H1 (cell line): Measurements from ENCODE around the gene CERT1. TPM values are rescaled to one million over a fixed set of nuclear protein-coding genes. Genes with fewer than 3 reads are reported as not detected.

Experiments used
- CTCF ChIA-PET: fragments of 300-600 bp; sonication (Branson Sonifier 250); formaldehyde crosslinking; loops from one replicate; lab custom pipeline; 2021; ENCODE audit not compliant: partially characterized antibody; lab: Charles Lee
- POLR2A ChIA-PET: fragments of 300-600 bp; sonication (Branson Sonifier 250); formaldehyde crosslinking; loops from one replicate; lab custom pipeline; 2021; ENCODE audit warnings: inconsistent platforms; ENCODE audit not compliant: partially characterized antibody; lab: Charles Lee
- DNase-seq, 2 experiments: peaks; one replicate each; pipeline versions ENCODE4 v3.0.0 to v3.0.0-alpha.2; 2010 to 2022; ENCODE audit warnings: low spot score in 2 of 2, low read depth in 1 of 2, mixed read lengths in 1 of 2
- FAIRE-seq: peaks from 2 replicates; lab custom pipeline; 2011; peaks lifted over from hg19 to GRCh38; lab: Jason Lieb, UNC
- H2AFZ ChIP-seq: 2 replicates; pipeline ENCODE4 v1.8.1; 2012; ENCODE audit warnings: low read length, inconsistent platforms
- H2AK5ac ChIP-seq: 2 replicates; pipeline ENCODE4 v1.6.1; 2013; ENCODE audit warnings: low read depth, low read length
- H2BK120ac ChIP-seq: replicated peaks from 2 replicates; pipeline ENCODE3; 2013; ENCODE audit warnings: low read depth, low read length, inconsistent platforms
- H2BK12ac ChIP-seq: 2 replicates; pipeline ENCODE4 v1.6.1; 2013; ENCODE audit warnings: low read depth, low read length
- H2BK15ac ChIP-seq: 2 replicates; pipeline ENCODE4 v1.6.1; 2013; ENCODE audit warnings: low read length
- H2BK20ac ChIP-seq: 2 replicates; pipeline ENCODE4 v1.6.1; 2013; ENCODE audit warnings: low read length
- H2BK5ac ChIP-seq: 2 replicates; pipeline ENCODE4 v1.6.1; 2013; ENCODE audit warnings: low read depth, low read length
- H3K14ac ChIP-seq: 2 replicates; pipeline ENCODE4 v1.6.1; 2013; ENCODE audit warnings: inconsistent platforms; ENCODE audit not compliant: insufficient read length
- H3K18ac ChIP-seq: 2 replicates; pipeline ENCODE4 v1.6.1; 2013; ENCODE audit warnings: low read length; ENCODE audit errors: extremely low read depth
- H3K23ac ChIP-seq: 2 replicates; pipeline ENCODE4 v1.6.1; 2013; ENCODE audit warnings: inconsistent platforms; ENCODE audit not compliant: insufficient read length
- H3K23me2 ChIP-seq: 2 replicates; pipeline ENCODE4 v1.6.1; 2013; ENCODE audit warnings: low read depth, low read length
- H3K27ac ChIP-seq: 2 replicates; pipeline ENCODE4 v1.6.1; 2011; ENCODE audit warnings: low read depth, low read length, inconsistent platforms
- H3K27me3 ChIP-seq, 4 experiments: replicated peaks in 1 of 4; 1 replicate in 1 of 4; 2 replicates in 3 of 4; pipeline versions ENCODE4 v1.6.1 to v1.8.1; 2011 to 2013; ENCODE audit warnings: low read length in 3 of 4, mild to moderate bottlenecking in 3 of 4, inconsistent platforms in 2 of 4, mixed read lengths in 2 of 4, moderate library complexity in 1 of 4; ENCODE audit not compliant: control insufficient read depth in 3 of 4, insufficient read depth in 3 of 4; ENCODE audit errors: extremely low read depth in 1 of 4
- H3K36me3 ChIP-seq, 4 experiments: 2 replicates each; pipeline versions ENCODE4 v1.6.1 to v1.8.1; 2011 to 2013; ENCODE audit warnings: mild to moderate bottlenecking in 4 of 4, low read length in 3 of 4, moderate library complexity in 2 of 4, control low read depth in 1 of 4, inconsistent platforms in 1 of 4; ENCODE audit not compliant: insufficient read depth in 4 of 4, control insufficient read depth in 2 of 4
- H3K4ac ChIP-seq: replicated peaks from 2 replicates; pipeline ENCODE3; 2013; ENCODE audit warnings: low read length, low read depth, mixed read lengths, inconsistent platforms; ENCODE audit not compliant: insufficient read length
- H3K4me1 ChIP-seq, 4 experiments: replicated peaks in 1 of 4; 1 replicate in 1 of 4; 2 replicates in 3 of 4; pipeline versions ENCODE4 v1.6.1 to v1.8.1; 2011 to 2013; ENCODE audit warnings: low read length in 3 of 4, inconsistent platforms in 2 of 4, mixed read lengths in 1 of 4; ENCODE audit not compliant: insufficient read depth in 4 of 4, control insufficient read depth in 3 of 4
- H3K4me2 ChIP-seq, 2 experiments: 2 replicates each; pipeline versions ENCODE4 v1.6.1 to v1.8.1; 2011 to 2013; ENCODE audit warnings: low read depth in 2 of 2, low read length in 2 of 2, control low read depth in 1 of 2, inconsistent platforms in 1 of 2, mild to moderate bottlenecking in 1 of 2; ENCODE audit not compliant: insufficient read depth in 1 of 2
- H3K4me3 ChIP-seq, 4 experiments: fragments of 200-600, 300-600 bp in 1 of 4; sonication (generic), shearing (Covaris generic), sonication (Bioruptor Twin) in 1 of 4; 2 replicates each; pipeline versions ENCODE4 v1.5.1 to v1.8.1; 2011 to 2016; ENCODE audit warnings: low read length in 4 of 4, low read depth in 3 of 4, control low read depth in 2 of 4, inconsistent platforms in 2 of 4, mild to moderate bottlenecking in 2 of 4, mixed read lengths in 1 of 4, moderate library complexity in 1 of 4; ENCODE audit not compliant: insufficient read depth in 2 of 4; ENCODE audit errors: extremely low read depth in 1 of 4
- H3K56ac ChIP-seq: replicated peaks from 2 replicates; pipeline ENCODE3; 2013; ENCODE audit warnings: low read depth, mild to moderate bottlenecking, mixed read lengths, low read length, inconsistent platforms; ENCODE audit not compliant: insufficient read length
- H3K79me1 ChIP-seq: 2 replicates; pipeline ENCODE4 v1.6.1; 2013; ENCODE audit warnings: low read depth, low read length, control low read depth
- H3K79me2 ChIP-seq, 2 experiments: 2 replicates each; pipeline versions ENCODE4 v1.6.1 to v1.8.1; 2012 to 2013; ENCODE audit warnings: low read length in 2 of 2, mild to moderate bottlenecking in 2 of 2, inconsistent platforms in 1 of 2; ENCODE audit not compliant: insufficient read depth in 2 of 2, control insufficient read depth in 1 of 2
- H3K9ac ChIP-seq, 4 experiments: replicated peaks in 1 of 4; 1 replicate in 1 of 4; 2 replicates in 3 of 4; pipeline versions ENCODE4 v1.6.1 to v1.8.1; 2011 to 2013; ENCODE audit warnings: low read depth in 3 of 4, low read length in 3 of 4, control low read depth in 2 of 4, mild to moderate bottlenecking in 2 of 4, moderate library complexity in 2 of 4, inconsistent platforms in 1 of 4; ENCODE audit errors: extremely low read depth in 1 of 4
- H3K9me3 ChIP-seq, 2 experiments: 2 replicates each; pipeline versions ENCODE4 v1.6.1 to v1.8.1; 2012 to 2013; ENCODE audit warnings: mild to moderate bottlenecking in 2 of 2, moderate library complexity in 2 of 2, control low read depth in 1 of 2, inconsistent platforms in 1 of 2, low read depth in 1 of 2, low read length in 1 of 2, mixed read lengths in 1 of 2; ENCODE audit not compliant: insufficient read depth in 2 of 2
- H4K20me1 ChIP-seq, 2 experiments: replicated peaks in 1 of 2; 2 replicates each; pipeline versions ENCODE3 to v1.8.1; 2011 to 2013; ENCODE audit warnings: inconsistent platforms in 2 of 2, low read length in 2 of 2, mild to moderate bottlenecking in 1 of 2; ENCODE audit not compliant: insufficient read depth in 2 of 2, control insufficient read depth in 1 of 2
- H4K5ac ChIP-seq: 2 replicates; pipeline ENCODE4 v1.6.1; 2013; ENCODE audit warnings: low read length, low read depth, mixed read lengths, inconsistent platforms; ENCODE audit not compliant: insufficient read length
- H4K8ac ChIP-seq: 2 replicates; pipeline ENCODE4 v1.8.0; 2013; ENCODE audit warnings: mild to moderate bottlenecking, moderate library complexity, low read length, inconsistent platforms; ENCODE audit not compliant: insufficient read depth; ENCODE audit errors: extremely low read depth
- H4K91ac ChIP-seq: replicated peaks from 2 replicates; pipeline ENCODE3; 2013; ENCODE audit warnings: low read length, mixed read lengths, inconsistent platforms; ENCODE audit not compliant: insufficient read length
- GABPA ChIP-seq: IDR thresholded peaks from 2 replicates; pipeline ENCODE4 v1.6.1; 2011; ENCODE audit warnings: mild to moderate bottlenecking, low read length, moderate library complexity, borderline replicate concordance; ENCODE audit not compliant: insufficient read depth
- HDAC2 ChIP-seq, 2 experiments: fragments of 300-600 bp in 1 of 2; sonication (generic) in 1 of 2; IDR thresholded peaks; 2 replicates each; pipeline ENCODE4 v1.6.1; 2011 to 2012; ENCODE audit warnings: low read depth in 2 of 2, low read length in 2 of 2, mild to moderate bottlenecking in 2 of 2, moderate library complexity in 2 of 2, borderline replicate concordance in 1 of 2, inconsistent platforms in 1 of 2
- NRF1 ChIP-seq: IDR thresholded peaks from 2 replicates; pipeline ENCODE4 v1.6.1; 2011; ENCODE audit warnings: mild to moderate bottlenecking, low read depth, low read length, improper control_type of control experiment
- RFX5 ChIP-seq: IDR thresholded peaks from 2 replicates; pipeline ENCODE4 v1.6.1; 2011; ENCODE audit warnings: low read depth, low read length, improper control_type of control experiment, borderline replicate concordance
- SP4 ChIP-seq: IDR thresholded peaks from 2 replicates; pipeline ENCODE4 v1.6.1; 2012; ENCODE audit warnings: low read length, inconsistent platforms
- TCF12 ChIP-seq: IDR thresholded peaks from 2 replicates; pipeline ENCODE4 v1.6.1; 2011; ENCODE audit warnings: low read depth, mild to moderate bottlenecking, low read length
- ZNF274 ChIP-seq: IDR thresholded peaks from 2 replicates; pipeline ENCODE4 v1.7.0; 2012; ENCODE audit warnings: low read length, borderline replicate concordance; ENCODE audit errors: extremely low read depth
- WGBS, 2 experiments: shearing (Covaris generic) in 1 of 2; methylation state at CpG; one replicate each; pipeline versions ENCODE4 v1.1.6 to v1.1.7; 2013 to 2015; ENCODE audit warnings: low lambda C conversion rate in 2 of 2, mixed read lengths in 2 of 2, inconsistent platforms in 1 of 2, low coverage in 1 of 2, missing lambda C conversion rate in 1 of 2; ENCODE audit not compliant: insufficient replicate concordance in 2 of 2, insufficient coverage in 1 of 2, insufficient read length in 1 of 2; ENCODE audit errors: extremely low coverage in 1 of 2, missing lambda C conversion rate in 1 of 2; 5-methylcytosine and 5-hydroxymethylcytosine counted together
- polyA plus RNA-seq, 7 experiments: library from polyadenylated mRNA; depleted of rRNA in 3 of 7; stranded (reverse) in 5 of 7; unstranded in 2 of 7; fragments of >200 nt in 5 of 7; fragments of 200-250 nt in 2 of 7; gene quantifications; 1 replicate in 5 of 7; 2 replicates in 1 of 7; 4 replicates in 1 of 7; pipeline versions ENCODE4 v1.2.1 to v1.2.3, GENCODE V29; 2011 to 2013; ENCODE audit warnings: missing spikeins in 2 of 7, mixed read lengths in 2 of 7
- total RNA-seq: library from RNA; stranded (reverse); fragmentation: NEBNext Ultra II Directional; extraction: Animal tissue kit (Norgen Biotek cat#: 25700); gene quantifications from 2 replicates; pipeline ENCODE4 v1.2.1, GENCODE V29; 2021
- TF ChIP-seq, protein P1 (sequence below): IDR thresholded peaks from 2 replicates; pipeline ENCODE4 v1.6.1; 2012; ENCODE audit warnings: low read length, inconsistent platforms

CERT1 gene
- total and polyA plus RNA-seq, 2 of the 8 experiments (the other 6 are each of a cell fraction or from before 2014, with no cell fraction given), result 7.8 to 55.3 TPM

DNA sequence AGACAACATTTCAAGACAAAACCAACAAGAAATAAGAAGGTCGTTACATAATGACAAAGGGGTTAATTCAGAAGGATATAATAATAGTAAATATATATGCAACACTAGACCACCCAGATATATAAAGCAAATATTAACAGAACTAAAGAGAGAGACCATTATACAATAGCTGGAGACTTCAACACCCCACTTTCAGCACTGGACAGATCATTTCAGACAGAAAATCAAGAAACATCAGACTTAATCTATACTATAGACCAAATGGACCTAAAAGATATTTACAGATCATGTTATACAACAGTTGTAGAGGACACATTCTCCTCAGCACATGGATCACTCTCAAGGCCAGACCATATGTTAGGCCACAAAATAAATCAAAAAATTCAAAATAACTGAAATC lies 26.8 kb downstream of the CERT1 start:
- Histone ChIP-seq H3K79me1 (peaks cover 11% of the 10 kb centered on the region), H2BK15ac (no peak overlapping the region), H4K5ac (no peak overlapping the region), H2BK20ac (no peak overlapping the region), H4K20me1 (peaks cover 2 to 4% of the 10 kb centered on the region in 2 experiments), H2AFZ (no peak overlapping the region), H3K27me3 (no peaks in the 10 kb centered on the region), H3K23me2 (no peaks in the 10 kb centered on the region), H3K79me2 (peaks cover 0 to 75% of the 10 kb centered on the region in 2 experiments; a peak in 2 of 4 replicates), H4K91ac (no peak overlapping the region), H2AK5ac (no peak overlapping the region), H2BK120ac (no peak overlapping the region), H3K36me3 (no peaks in the 10 kb centered on the region)
- POLR2A ChIA-PET, result no interaction called here
- WGBS, 2 experiments, result 88% methylated on average over 1 of the region's 1 CpG; no CpG with 5 or more reads in 1 of the 2 experiments
- DNase-seq, result no peak
- TF ChIP-seq RFX5 (no peak), GABPA (no peak), TCF12 (no peak), SP4 (no peak), ZNF274 (no peak), NRF1 (no peak), HDAC2 (IDR thresholded peaks at IDR 0.05; ENCODE audit: borderline replicate concordance in 1 of 2, low read depth in 2 of 2, low read length in 2 of 2) (no peak)
- TF ChIP-seq, protein P1, sequence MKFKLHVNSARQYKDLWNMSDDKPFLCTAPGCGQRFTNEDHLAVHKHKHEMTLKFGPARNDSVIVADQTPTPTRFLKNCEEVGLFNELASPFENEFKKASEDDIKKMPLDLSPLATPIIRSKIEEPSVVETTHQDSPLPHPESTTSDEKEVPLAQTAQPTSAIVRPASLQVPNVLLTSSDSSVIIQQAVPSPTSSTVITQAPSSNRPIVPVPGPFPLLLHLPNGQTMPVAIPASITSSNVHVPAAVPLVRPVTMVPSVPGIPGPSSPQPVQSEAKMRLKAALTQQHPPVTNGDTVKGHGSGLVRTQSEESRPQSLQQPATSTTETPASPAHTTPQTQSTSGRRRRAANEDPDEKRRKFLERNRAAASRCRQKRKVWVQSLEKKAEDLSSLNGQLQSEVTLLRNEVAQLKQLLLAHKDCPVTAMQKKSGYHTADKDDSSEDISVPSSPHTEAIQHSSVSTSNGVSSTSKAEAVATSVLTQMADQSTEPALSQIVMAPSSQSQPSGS, result no peak
- TF ChIP-seq, all 59 proteins: peak for 0
- H2BK12ac ChIP-seq, result no peak overlapping the region
- no peak for FAIRE-seq
- no peaks in the 10 kb centered on the region for H3K9me3 ChIP-seq
- peaks cover 3 to 14% (median 4%) of the 10 kb centered on the region in 4 experiments; a peak in 4 of 7 replicates for H3K4me1 ChIP-seq
- H3K14ac ChIP-seq, result no peak overlapping the region
- H3K9ac ChIP-seq, result no peak overlapping the region
- no peak overlapping the region for H3K27ac ChIP-seq
- CTCF ChIA-PET, result interaction anchor here (0.6 to 0.7 kb wide), 3 partner anchors 108 to 549 kb away, joined by 3 to 7 read pairs (median 3); no protein-coding TSS in a partner anchor
- H3K23ac ChIP-seq, result no peak overlapping the region
- H3K18ac ChIP-seq, result no peak overlapping the region
- H4K8ac ChIP-seq, result no peak overlapping the region
- no peak overlapping the region for H3K56ac ChIP-seq
- H3K4me2 ChIP-seq, result no peak overlapping the region
- no peak overlapping the region for H2BK5ac ChIP-seq
- H3K4me3 ChIP-seq, result no peak overlapping the region
- no peak overlapping the region for H3K4ac ChIP-seq
